Stomach smooth muscle (tissue), 2 donors: Measurements from ENCODE around the gene RPL21.
A peak's percentile ranks its signal among the peaks of the same experiment; 100 is the strongest.

Experiments
- H3K27ac ChIP-seq: one replicate; pipeline ENCODE4 v1.7.0; 2013; ENCODE audit warnings: mild to moderate bottlenecking, low read length, inconsistent platforms
- H3K27me3 ChIP-seq, 2 donors: one replicate each; pipeline ENCODE4 v1.7.0; 2013; ENCODE audit warnings: low read length in 2 of 2; ENCODE audit not compliant: insufficient read depth in 2 of 2, control insufficient read depth in 1 of 2
- H3K36me3 ChIP-seq, 2 donors: one replicate each; pipeline ENCODE4 v1.7.0; 2013; ENCODE audit warnings: low read length in 2 of 2; ENCODE audit not compliant: control insufficient read depth in 2 of 2, insufficient read depth in 2 of 2
- H3K4me1 ChIP-seq: one replicate; pipeline ENCODE4 v1.7.0; 2013; ENCODE audit warnings: low read length; ENCODE audit not compliant: control insufficient read depth, insufficient read depth
- H3K4me3 ChIP-seq, 2 donors: one replicate each; pipeline ENCODE4 v1.7.0; 2013; ENCODE audit warnings: low read length in 2 of 2
- H3K9ac ChIP-seq, 2 donors: one replicate each; pipeline ENCODE4 v1.7.0; 2013; ENCODE audit warnings: low read length in 2 of 2, mild to moderate bottlenecking in 1 of 2
- H3K9me3 ChIP-seq, 2 donors: one replicate each; pipeline ENCODE4 v1.7.0; 2013; ENCODE audit warnings: low read length in 2 of 2; ENCODE audit not compliant: control insufficient read depth in 2 of 2
- donor health status: healthy.
- donor health status: Pancreatic carcinoma.

The RPL21 gene

DNA sequence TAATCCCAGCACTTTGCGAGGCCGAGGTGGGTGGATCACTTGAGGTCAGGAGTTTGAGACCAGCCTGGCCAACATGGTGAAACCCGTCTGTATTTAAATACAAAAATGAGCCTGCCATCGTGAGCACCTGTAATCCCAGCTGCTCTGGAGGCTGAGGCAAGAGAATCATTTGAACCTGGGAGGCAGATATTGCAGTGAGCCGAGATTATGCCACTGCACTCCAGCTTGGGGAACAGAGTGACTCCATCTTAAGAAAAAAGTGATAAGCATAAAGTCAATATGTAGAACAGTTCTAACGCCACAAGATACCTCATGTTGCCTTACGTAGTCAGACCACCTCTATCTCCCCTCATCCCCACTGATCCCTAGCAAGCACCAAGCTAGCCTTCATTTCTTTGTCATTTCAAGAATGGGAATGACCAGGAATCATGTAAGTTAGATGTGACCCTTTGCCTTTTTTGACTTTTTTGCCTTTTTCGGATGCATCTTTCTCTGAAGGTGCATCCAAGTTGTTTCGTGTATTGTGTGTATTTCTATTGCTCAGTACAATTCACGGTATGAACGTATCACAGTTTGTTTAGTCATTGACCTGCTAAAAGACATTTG lies 6.4 kb downstream of the RPL21 start:
- Histone ChIP-seq H3K9me3 (no peaks in the 10 kb centered on the region), H3K9ac (no peak overlapping the region), H3K4me1 (peaks cover 13% of the 10 kb centered on the region), H3K27me3 (no peaks in the 10 kb centered on the region), H3K36me3 (peaks cover 20 to 36% of the 10 kb centered on the region in 2 donors), H3K27ac (no peak overlapping the region), H3K4me3 (no peak overlapping the region)

DNA sequence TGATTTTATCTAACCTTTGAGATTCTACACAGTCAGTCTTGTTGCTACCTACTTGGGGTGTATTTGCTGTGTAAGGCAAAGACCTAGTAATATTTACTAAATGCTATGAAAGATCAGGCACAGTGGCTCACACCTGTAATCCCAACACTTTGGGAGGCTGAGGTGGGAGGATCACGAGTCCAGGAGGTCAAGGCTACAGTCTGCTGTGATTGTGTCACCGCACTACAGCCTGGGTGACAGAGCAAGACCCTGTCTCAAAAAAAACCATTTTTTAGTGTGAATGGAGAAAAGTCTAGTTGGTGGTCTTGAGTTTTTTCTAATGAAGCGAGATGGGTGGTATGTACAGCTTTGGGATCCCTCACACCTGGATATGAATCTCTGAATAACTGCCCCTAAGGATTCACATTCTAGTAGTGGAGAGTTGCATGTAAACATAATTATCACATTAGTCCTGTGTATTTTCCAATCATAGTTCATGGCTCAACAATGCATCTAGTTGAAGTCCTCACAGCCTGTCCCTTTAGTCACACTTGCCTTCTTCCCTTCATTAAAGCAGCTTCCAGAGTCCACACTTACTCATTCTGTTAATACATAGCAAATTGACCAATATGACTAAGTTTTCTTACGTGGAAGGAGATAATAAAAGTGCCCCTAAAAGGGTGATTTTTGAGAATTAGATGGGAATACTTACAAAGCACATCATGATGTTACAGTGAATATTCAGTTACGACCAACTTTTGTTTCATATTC lies 7.5 kb downstream of the RPL21 start:
- H3K27me3 ChIP-seq: no peaks in the 10 kb centered on the region
- peaks cover 20 to 36% of the 10 kb centered on the region in 2 donors for H3K36me3 ChIP-seq
- H3K27ac ChIP-seq: no peak overlapping the region
- H3K9ac ChIP-seq: no peak overlapping the region
- no peaks in the 10 kb centered on the region for H3K9me3 ChIP-seq
- peaks cover 8% of the 10 kb centered on the region for H3K4me1 ChIP-seq
- H3K4me3 ChIP-seq: no peak overlapping the region

DNA sequence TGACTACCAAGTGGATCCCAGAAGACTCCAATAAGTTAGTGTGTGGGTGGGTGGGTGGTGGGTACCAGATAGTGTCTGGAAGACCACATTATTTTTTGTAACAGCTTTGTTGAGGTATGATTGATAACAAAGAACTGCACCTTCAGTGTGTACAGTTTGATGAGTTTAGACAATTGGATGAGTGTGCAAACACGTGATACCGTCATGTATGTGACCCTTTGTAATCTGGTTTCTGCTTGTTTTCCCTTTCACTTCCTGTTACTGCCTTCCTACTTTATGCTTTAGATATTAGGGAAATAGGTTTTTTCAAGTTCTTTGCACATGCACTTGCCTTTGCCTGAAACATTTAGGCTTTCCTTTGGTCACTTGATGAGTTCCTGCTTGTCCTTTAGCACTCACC lies 8.5 kb downstream of the RPL21 start:
- no peak overlapping the region for H3K27ac ChIP-seq
- peaks cover 17 to 35% of the 10 kb centered on the region in 2 donors for H3K36me3 ChIP-seq
- no peak overlapping the region for H3K9ac ChIP-seq

DNA sequence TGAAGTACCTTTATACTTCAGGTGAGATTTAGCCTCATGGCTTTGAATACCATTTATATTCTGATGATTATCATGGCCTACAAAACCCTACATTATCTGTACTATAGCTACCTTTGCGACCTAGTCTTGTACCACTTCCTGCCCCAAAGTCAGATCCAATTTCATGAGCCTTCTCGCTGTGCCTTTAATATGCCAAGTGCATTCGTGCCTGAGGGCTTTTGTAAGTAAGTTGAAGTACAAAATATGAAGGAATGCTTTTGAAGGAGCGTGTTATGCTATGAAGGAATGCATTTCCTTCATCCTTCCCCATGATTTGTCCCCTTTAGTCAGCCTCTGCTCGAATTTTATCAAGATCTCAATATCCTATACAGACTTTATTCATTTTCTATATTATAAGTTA lies 10.0 kb downstream of the RPL21 start:
- Histone ChIP-seq H3K4me3 (no peak overlapping the region), H3K4me1 (peaks cover 26% of the 10 kb centered on the region), H3K9me3 (no peaks in the 10 kb centered on the region), H3K9ac (no peak overlapping the region), H3K27me3 (no peaks in the 10 kb centered on the region), H3K36me3 (peaks cover 9 to 29% of the 10 kb centered on the region in 2 donors), H3K27ac (no peak overlapping the region)

More for the DNA sequence above, 8.5 kb downstream of the RPL21 start:
- Histone ChIP-seq H3K9me3 (no peaks in the 10 kb centered on the region), H3K4me3 (no peak overlapping the region), H3K27me3 (no peaks in the 10 kb centered on the region), H3K4me1 (peaks cover 13% of the 10 kb centered on the region)

DNA sequence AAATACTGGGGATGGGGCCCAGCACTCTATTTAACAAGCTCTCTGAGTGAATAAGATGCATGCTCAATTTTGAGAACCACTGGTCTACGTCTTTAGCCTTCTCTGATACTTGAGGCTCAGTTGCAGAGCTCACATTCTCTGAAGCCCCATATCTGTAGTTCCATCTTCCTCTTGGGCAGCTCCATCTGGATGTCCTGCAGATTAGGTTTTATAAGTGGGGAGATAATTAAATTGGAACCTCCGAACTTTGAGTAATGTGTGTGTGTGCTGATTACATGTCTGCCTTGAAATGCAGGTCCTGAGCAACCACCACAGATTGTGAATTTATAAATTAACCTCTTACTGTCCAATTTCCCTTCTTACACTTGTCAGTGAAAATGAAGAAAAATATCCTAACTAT lies 12.1 kb downstream of the RPL21 start:
- H3K27ac ChIP-seq: peak overlapping the region; percentile 64
- no peaks in the 10 kb centered on the region for H3K9me3 ChIP-seq
- peaks cover 6 to 13% of the 10 kb centered on the region in 2 donors for H3K36me3 ChIP-seq
- no peak overlapping the region for H3K4me3 ChIP-seq
- H3K9ac ChIP-seq: no peak overlapping the region
- H3K27me3 ChIP-seq: no peaks in the 10 kb centered on the region
- H3K4me1 ChIP-seq: peaks cover 37% of the 10 kb centered on the region

DNA sequence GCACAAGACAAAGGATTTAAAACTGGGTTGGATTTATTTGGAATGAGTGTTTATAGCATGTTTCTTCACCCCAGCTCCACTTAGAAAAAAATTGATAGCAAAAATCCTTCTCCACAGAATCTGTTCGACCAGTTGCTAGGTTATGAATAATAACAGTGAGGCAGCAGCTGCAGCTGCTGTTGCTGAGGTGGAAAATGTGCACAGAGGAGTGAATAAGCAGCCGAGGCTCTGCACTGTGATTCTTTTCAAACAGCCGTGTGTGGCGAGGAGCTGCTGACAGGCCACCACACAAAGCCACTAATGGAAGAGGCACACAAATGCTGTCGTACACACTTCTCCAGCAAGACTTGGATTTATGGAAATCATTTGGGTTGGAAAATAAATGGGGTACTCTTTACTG lies 12.8 kb downstream of the RPL21 start:
- H3K9ac ChIP-seq: peak overlapping the region in 1 of 2 donors; percentile 14

DNA sequence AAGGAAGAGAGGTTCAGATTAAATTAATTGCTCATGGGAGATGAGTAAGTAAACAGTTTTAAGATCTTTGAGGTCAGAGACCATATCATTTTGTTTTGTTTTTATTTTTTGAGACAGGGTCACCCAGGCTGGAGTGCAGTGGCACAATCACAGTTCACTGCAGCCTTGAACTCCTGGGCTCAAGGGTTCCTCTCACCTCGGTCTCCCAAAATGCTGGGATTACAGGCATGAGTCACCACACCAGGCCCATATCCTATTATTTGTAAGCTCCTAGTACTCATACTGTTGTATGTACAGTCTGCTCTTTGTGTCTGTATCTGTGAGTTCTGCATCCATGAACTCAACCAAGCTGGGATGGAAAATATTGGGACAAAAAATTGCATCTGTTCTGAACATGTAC lies 13.3 kb downstream of the RPL21 start:
- Histone ChIP-seq H3K27me3 (no peaks in the 10 kb centered on the region), H3K9me3 (no peaks in the 10 kb centered on the region), H3K9ac (peak overlapping the region in 1 of 2 donors; percentile 14), H3K36me3 (peaks cover 4 to 6% of the 10 kb centered on the region in 2 donors), H3K27ac (peak overlapping the region; percentile 64), H3K4me1 (peaks cover 42% of the 10 kb centered on the region), H3K4me3 (no peak overlapping the region)

More for the DNA sequence above, 12.8 kb downstream of the RPL21 start:
- H3K27me3 ChIP-seq: no peaks in the 10 kb centered on the region
- H3K4me3 ChIP-seq: peak overlapping the region in 1 of 2 donors; percentile 17
- H3K36me3 ChIP-seq: peaks cover 6 to 7% of the 10 kb centered on the region in 2 donors
- no peaks in the 10 kb centered on the region for H3K9me3 ChIP-seq
- peak overlapping the region; percentile 64 for H3K27ac ChIP-seq
- peaks cover 40% of the 10 kb centered on the region for H3K4me1 ChIP-seq

DNA sequence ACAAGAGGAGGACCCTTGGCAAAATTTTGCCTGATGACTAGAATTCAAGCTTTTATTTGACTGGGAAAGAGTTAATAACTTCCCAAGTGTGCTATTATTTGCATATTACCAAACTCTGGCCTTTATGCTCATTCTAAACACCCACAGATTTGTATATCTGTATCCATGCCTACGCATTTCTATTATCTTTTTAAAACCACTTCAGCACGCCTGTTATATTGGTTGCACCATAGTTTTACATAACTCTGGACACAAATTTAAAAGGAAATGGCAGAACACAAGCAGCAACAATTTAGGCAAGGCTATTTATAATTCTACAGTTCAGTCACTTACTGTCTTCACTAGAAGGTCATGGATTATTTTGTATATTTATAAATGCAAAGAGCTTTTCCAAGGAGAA lies 15.6 kb downstream of the RPL21 start:
- Histone ChIP-seq H3K27ac (peak overlapping the region; percentile 76), H3K9me3 (no peaks in the 10 kb centered on the region), H3K4me1 (peaks cover 53% of the 10 kb centered on the region), H3K27me3 (no peaks in the 10 kb centered on the region), H3K36me3 (peaks cover under 1 to 3% of the 10 kb centered on the region in 2 donors), H3K9ac (peak overlapping the region in 1 of 2 donors; percentile 42), H3K4me3 (no peak overlapping the region)

DNA sequence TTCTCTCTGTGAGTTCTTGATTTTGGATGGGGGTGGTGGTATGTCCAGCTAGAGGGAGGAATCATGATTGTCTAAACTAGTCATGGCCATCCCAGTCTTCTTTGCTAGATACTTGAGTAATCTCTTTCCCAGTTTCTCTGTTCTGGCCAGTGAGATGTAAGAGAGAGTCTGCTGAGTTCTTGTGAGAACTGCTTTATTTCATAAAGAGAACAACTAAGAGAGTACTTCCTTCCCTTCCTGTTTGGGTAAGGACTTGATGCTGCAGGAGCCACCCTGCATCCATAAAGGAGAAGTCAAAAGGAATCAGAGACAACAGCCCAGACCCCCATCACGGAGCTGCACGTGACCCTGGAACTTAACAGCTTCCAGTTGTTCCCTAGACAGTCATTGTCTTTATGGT lies 16.2 kb downstream of the RPL21 start:
- H3K27ac ChIP-seq: peak overlapping the region; percentile 76
- no peaks in the 10 kb centered on the region for H3K27me3 ChIP-seq
- H3K36me3 ChIP-seq: no peaks in the 10 kb centered on the region
- H3K9me3 ChIP-seq: no peaks in the 10 kb centered on the region
- peak overlapping the region in 1 of 2 donors; percentile 19 for H3K9ac ChIP-seq
- no peak overlapping the region for H3K4me3 ChIP-seq
- H3K4me1 ChIP-seq: peaks cover 58% of the 10 kb centered on the region

DNA sequence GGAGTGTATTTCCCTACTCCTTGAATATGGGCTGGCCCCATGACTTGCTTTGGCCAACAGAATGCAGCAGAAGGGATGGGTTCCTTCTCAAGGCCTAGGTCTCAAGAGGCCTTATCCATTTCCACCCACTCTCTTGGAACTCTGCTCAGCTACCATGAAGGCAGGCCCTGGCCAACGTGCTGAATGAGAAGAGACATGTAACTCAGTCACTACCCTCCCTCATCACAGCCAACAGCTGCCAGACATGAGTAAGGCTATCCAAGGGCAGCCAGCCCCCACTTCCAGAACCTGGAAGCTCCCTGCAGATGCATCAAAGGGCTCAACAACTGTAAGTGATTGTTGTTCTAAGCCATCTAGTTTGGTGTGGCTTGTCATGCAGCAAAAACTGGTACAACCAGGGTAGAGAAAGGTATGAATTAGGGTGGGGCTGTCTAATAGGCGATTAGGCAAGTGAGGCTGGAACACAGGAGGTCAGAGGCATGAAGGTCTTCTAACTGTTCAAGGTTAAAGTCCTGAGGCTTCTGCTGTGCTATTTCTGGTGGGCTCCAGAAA lies 17.8 kb downstream of the RPL21 start:
- no peak overlapping the region for H3K4me3 ChIP-seq
- no peak overlapping the region for H3K27ac ChIP-seq
- H3K27me3 ChIP-seq: no peaks in the 10 kb centered on the region
- H3K4me1 ChIP-seq: peaks cover 56% of the 10 kb centered on the region
- H3K9ac ChIP-seq: no peak overlapping the region
- no peaks in the 10 kb centered on the region for H3K9me3 ChIP-seq
- H3K36me3 ChIP-seq: peaks cover 0 to 3% of the 10 kb centered on the region in 2 donors
